Activated naive CD4-positive, alpha-beta T cell treated with anti-CD3 and anti-CD28 coated beads, Interleukin-2, amount 50 U/mL, for 24 hours (primary cell): ENCODE measurements around the gene SCYL1.
"Not testable (repeated sequence)": the region's sequence is repeated elsewhere in the genome, so short reads cannot be mapped to it uniquely, and the experiment has no call there.

Source experiments
- H3K27ac Mint-ChIP-seq: one replicate; pipeline ENCODE4 v1.8.0; 2021; ENCODE audit warnings: mild to moderate bottlenecking, mixed read lengths
- H3K27me3 Mint-ChIP-seq: one replicate; pipeline ENCODE4 v1.8.0; 2021; ENCODE audit warnings: mixed read lengths
- H3K36me3 Mint-ChIP-seq: one replicate; pipeline ENCODE4 v1.8.0; 2021; ENCODE audit warnings: mixed read lengths
- H3K4me1 Mint-ChIP-seq: one replicate; pipeline ENCODE4 v1.8.0; 2021; ENCODE audit warnings: mixed read lengths
- H3K4me3 Mint-ChIP-seq: one replicate; pipeline ENCODE4 v1.8.0; 2021; ENCODE audit warnings: mild to moderate bottlenecking, mixed read lengths
- H3K9me3 Mint-ChIP-seq: one replicate; pipeline ENCODE4 v1.8.0; 2021; ENCODE audit warnings: mixed read lengths

The SCYL1 gene

GRCh38 chr11:65560555-65561418, 35.9 kb downstream of the SCYL1 start:
- Mint-ChIP-seq H3K9me3 (no peaks in the 10 kb centered on the region), H3K4me3 (no peak overlapping the region), H3K27me3 (no peaks in the 10 kb centered on the region), H3K27ac (no peak overlapping the region), H3K36me3 (no peaks in the 10 kb centered on the region), H3K4me1 (peaks cover 62% of the 10 kb centered on the region)

GRCh38 chr11:65562020-65562419, 37.1 kb downstream of the SCYL1 start:
- Mint-ChIP-seq H3K4me1 (peaks cover 63% of the 10 kb centered on the region), H3K27me3 (no peaks in the 10 kb centered on the region), H3K4me3 (peak overlapping the region; percentile 57), H3K9me3 (no peaks in the 10 kb centered on the region), H3K27ac (peak overlapping the region; percentile 90), H3K36me3 (no peaks in the 10 kb centered on the region)

GRCh38 chr11:65562788-65563187, 37.9 kb downstream of the SCYL1 start:
- no peaks in the 10 kb centered on the region for H3K27me3 Mint-ChIP-seq
- H3K9me3 Mint-ChIP-seq: no peaks in the 10 kb centered on the region
- peaks cover 61% of the 10 kb centered on the region for H3K4me1 Mint-ChIP-seq
- H3K36me3 Mint-ChIP-seq: no peaks in the 10 kb centered on the region
- no peak overlapping the region for H3K27ac Mint-ChIP-seq
- no peak overlapping the region for H3K4me3 Mint-ChIP-seq

- Mint-ChIP-seq H3K9me3 (no peaks in the 10 kb centered on the region), H3K4me1 (peaks cover 69% of the 10 kb centered on the region), H3K27ac (no peak overlapping the region), H3K27me3 (no peaks in the 10 kb centered on the region), H3K4me3 (no peak overlapping the region), H3K36me3 (no peaks in the 10 kb centered on the region)
Measured at GRCh38 chr11:65563601-65564000, 38.7 kb downstream of the SCYL1 start.

GRCh38 chr11:65564879-65565559, 40.1 kb downstream of the SCYL1 start:
- Mint-ChIP-seq H3K4me1 (peaks cover 63% of the 10 kb centered on the region), H3K4me3 (peak overlapping the region; percentile 40), H3K27ac (peak overlapping the region; percentile 92)
- H3K36me3 Mint-ChIP-seq, H3K27me3 Mint-ChIP-seq, H3K9me3 Mint-ChIP-seq: not testable (repeated sequence)

- H3K27ac Mint-ChIP-seq: peak overlapping the region; percentile 92
- no peaks in the 10 kb centered on the region for H3K27me3 Mint-ChIP-seq
- no peaks in the 10 kb centered on the region for H3K36me3 Mint-ChIP-seq
- H3K9me3 Mint-ChIP-seq: no peaks in the 10 kb centered on the region
- peaks cover 58% of the 10 kb centered on the region for H3K4me1 Mint-ChIP-seq
- peak overlapping the region; percentile 73 for H3K4me3 Mint-ChIP-seq
Measured at GRCh38 chr11:65565624-65566453, 41.0 kb downstream of the SCYL1 start.

GRCh38 chr11:65569164-65569972, 44.5 kb downstream of the SCYL1 start:
- Mint-ChIP-seq H3K36me3 (peaks cover 5% of the 10 kb centered on the region), H3K4me3 (peak overlapping the region; percentile 99), H3K27me3 (no peaks in the 10 kb centered on the region), H3K4me1 (peaks cover 58% of the 10 kb centered on the region), H3K9me3 (no peaks in the 10 kb centered on the region), H3K27ac (peak overlapping the region; percentile 99)

- Mint-ChIP-seq H3K4me3 (peak within 1 kb of the TSS; percentile 99), H3K9me3 (no peaks in the 10 kb centered on the region), H3K27me3 (no peaks in the 10 kb centered on the region), H3K36me3 (peaks cover 5% of the 10 kb centered on the region), H3K27ac (peak within 1 kb of the TSS; percentile 99), H3K4me1 (peaks cover 59% of the 10 kb centered on the region)
Measured at GRCh38 chr11:65569973-65570918, 45.4 kb downstream of the SCYL1 start, which contains the start of gene ZNRD2. Gene ZNRD2, plus strand, starts transcription at chr11:65570477. Its CDS starts 15 bp downstream, at chr11:65570492.

- Mint-ChIP-seq H3K27ac (peak overlapping the region; percentile 93), H3K9me3 (no peaks in the 10 kb centered on the region), H3K27me3 (no peaks in the 10 kb centered on the region), H3K4me3 (peak overlapping the region; percentile 99), H3K4me1 (peaks cover 52% of the 10 kb centered on the region), H3K36me3 (peaks cover 5% of the 10 kb centered on the region)
Measured at GRCh38 chr11:65571420-65571819, 46.5 kb downstream of the SCYL1 start.

GRCh38 chr11:65571940-65572339, 47.1 kb downstream of the SCYL1 start:
- Mint-ChIP-seq H3K27ac (peak overlapping the region; percentile 93), H3K4me1 (peaks cover 51% of the 10 kb centered on the region), H3K36me3 (peaks cover 5% of the 10 kb centered on the region), H3K27me3 (no peaks in the 10 kb centered on the region), H3K9me3 (no peaks in the 10 kb centered on the region), H3K4me3 (peak overlapping the region; percentile 99)

GRCh38 chr11:65572356-65573051, 47.6 kb downstream of the SCYL1 start, which contains the start of gene FAM89B:
Gene FAM89B, plus strand, starts transcription at chr11:65572538. Its CDS starts 132 bp downstream, at chr11:65572670.
- H3K4me1 Mint-ChIP-seq: peaks cover 49% of the 10 kb centered on the region
- H3K4me3 Mint-ChIP-seq: peak within 1 kb of the TSS; percentile 99
- peak within 1 kb of the TSS; percentile 93 for H3K27ac Mint-ChIP-seq
- H3K36me3 Mint-ChIP-seq: peaks cover 5% of the 10 kb centered on the region
- no peaks in the 10 kb centered on the region for H3K27me3 Mint-ChIP-seq
- no peaks in the 10 kb centered on the region for H3K9me3 Mint-ChIP-seq

GRCh38 chr11:65573391-65574079, 48.7 kb downstream of the SCYL1 start:
- H3K27ac Mint-ChIP-seq: peak overlapping the region; percentile 86
- H3K27me3 Mint-ChIP-seq: no peaks in the 10 kb centered on the region
- H3K4me1 Mint-ChIP-seq: peaks cover 51% of the 10 kb centered on the region
- H3K4me3 Mint-ChIP-seq: peak overlapping the region; percentile 85
- peaks cover 5% of the 10 kb centered on the region for H3K36me3 Mint-ChIP-seq
- no peaks in the 10 kb centered on the region for H3K9me3 Mint-ChIP-seq
